ENCODE measurements around the gene PHACTR1.

GRCh38 chr6:13239530-13240455, 523.2 kb downstream of the PHACTR1 start:
- TF ChIP-seq, protein P1, sequence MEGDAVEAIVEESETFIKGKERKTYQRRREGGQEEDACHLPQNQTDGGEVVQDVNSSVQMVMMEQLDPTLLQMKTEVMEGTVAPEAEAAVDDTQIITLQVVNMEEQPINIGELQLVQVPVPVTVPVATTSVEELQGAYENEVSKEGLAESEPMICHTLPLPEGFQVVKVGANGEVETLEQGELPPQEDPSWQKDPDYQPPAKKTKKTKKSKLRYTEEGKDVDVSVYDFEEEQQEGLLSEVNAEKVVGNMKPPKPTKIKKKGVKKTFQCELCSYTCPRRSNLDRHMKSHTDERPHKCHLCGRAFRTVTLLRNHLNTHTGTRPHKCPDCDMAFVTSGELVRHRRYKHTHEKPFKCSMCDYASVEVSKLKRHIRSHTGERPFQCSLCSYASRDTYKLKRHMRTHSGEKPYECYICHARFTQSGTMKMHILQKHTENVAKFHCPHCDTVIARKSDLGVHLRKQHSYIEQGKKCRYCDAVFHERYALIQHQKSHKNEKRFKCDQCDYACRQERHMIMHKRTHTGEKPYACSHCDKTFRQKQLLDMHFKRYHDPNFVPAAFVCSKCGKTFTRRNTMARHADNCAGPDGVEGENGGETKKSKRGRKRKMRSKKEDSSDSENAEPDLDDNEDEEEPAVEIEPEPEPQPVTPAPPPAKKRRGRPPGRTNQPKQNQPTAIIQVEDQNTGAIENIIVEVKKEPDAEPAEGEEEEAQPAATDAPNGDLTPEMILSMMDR (IDR thresholded peaks at IDR 0.05; ENCODE audit: low read depth, low read length): no peak
- TF ChIP-seq EZH2phosphoT487 (IDR thresholded peaks at IDR 0.05; ENCODE audit: low read depth): no peak

Measured in OCI-LY3 (cell line).